ENCODE results near the gene OR10S1.
"Not testable (repeated sequence)": the region's sequence is repeated elsewhere in the genome, so short reads cannot be mapped to it uniquely, and the experiment has no call there.

Gene OR10S1

GRCh38 chr11:123977731-123978347 is at the start of gene OR10S1:
TSS of gene OR10S1 (minus strand) at chr11:123977781. CDS start at chr11:123977664, 117 bp downstream.
- no peak for DNase-seq (ENCODE audit: low read depth in 2 of 2, low spot score in 1 of 2)

GRCh38 chr11:124026498-124026897 is 48.9 kb upstream of the OR10S1 start, which contains the start of gene OR10G8:
TSS of gene OR10G8 (plus strand) at chr11:124026798. CDS start at chr11:124029623, 2,825 bp downstream.
- no peak for DNase-seq (ENCODE audit: low read depth in 2 of 2, low spot score in 1 of 2)

GRCh38 chr11:124015837-124016236 is 38.3 kb upstream of the OR10S1 start:
- not testable (repeated sequence) for DNase-seq (ENCODE audit: low read depth in 2 of 2, low spot score in 1 of 2)

- no peak for DNase-seq (ENCODE audit: low read depth in 2 of 2, low spot score in 1 of 2)
These were observed 35.1 kb upstream of the OR10S1 start, which contains the start of gene OR10G4 for GRCh38 chr11:124012697-124013096. TSS of gene OR10G4 (plus strand) at chr11:124012997. CDS start at chr11:124015575, 2,578 bp downstream.

GRCh38 chr11:123995119-123995518 is 17.5 kb upstream of the OR10S1 start, which contains the start of gene OR10G6:
TSS of gene OR10G6 (minus strand) at chr11:123995161. CDS start at chr11:123995161, 0 bp downstream.
- no peak for DNase-seq (ENCODE audit: low read depth in 2 of 2, low spot score in 1 of 2)

- DNase-seq (ENCODE audit: low read depth in 2 of 2, low spot score in 1 of 2), result no peak
These were observed 1.7 kb upstream of the OR10S1 start for GRCh38 chr11:123979311-123979710.

GRCh38 chr11:123976770-123977560 is 616 bp downstream of the OR10S1 start:
- DNase-seq (ENCODE audit: low read depth in 2 of 2, low spot score in 1 of 2), result no peak

- DNase-seq (ENCODE audit: low read depth in 2 of 2, low spot score in 1 of 2), result no peak
These were observed 3.8 kb downstream of the OR10S1 start for GRCh38 chr11:123973816-123974215.

GRCh38 chr11:123956752-123957151 is 20.8 kb downstream of the OR10S1 start:
- DNase-seq (ENCODE audit: low read depth in 2 of 2, low spot score in 1 of 2), result no peak

- DNase-seq (ENCODE audit: low read depth in 2 of 2, low spot score in 1 of 2), result no peak
These were observed 32.4 kb downstream of the OR10S1 start for GRCh38 chr11:123945132-123945531.

GRCh38 chr11:123943738-123944137 is 33.8 kb downstream of the OR10S1 start, which contains the start of gene OR6T1:
TSS of gene OR6T1 (minus strand) at chr11:123943838. CDS start at chr11:123943838, 0 bp downstream.
- no peak for DNase-seq (ENCODE audit: low read depth in 2 of 2, low spot score in 1 of 2)

- no peak for DNase-seq (ENCODE audit: low read depth in 2 of 2, low spot score in 1 of 2)
These were observed 35.2 kb downstream of the OR10S1 start for GRCh38 chr11:123942413-123942812.

- DNase-seq (ENCODE audit: low read depth in 2 of 2, low spot score in 1 of 2), result no peak
These were observed 38.3 kb downstream of the OR10S1 start, which contains the start of gene OR4D5 for GRCh38 chr11:123939317-123939716. TSS of gene OR4D5 (plus strand) at chr11:123939617. CDS start at chr11:123939617, 0 bp downstream.
